AG04449 (cell line): ENCODE results near the gene STX16.

Source experiments
- CTCF ChIA-PET: fragments of 350-600 bp; formaldehyde crosslinking; extraction: SDS; loops from one replicate; lab custom pipeline; 2021; ENCODE audit warnings: antibody characterized with exemption; lab: Yijun Ruan, JAX
- POLR2A ChIA-PET: fragments of 400-600, 350-600 bp; formaldehyde crosslinking; extraction: SDS; loops from one replicate; lab custom pipeline; 2020; ENCODE audit warnings: antibody characterized with exemption, inconsistent platforms; lab: Yijun Ruan, JAX
- DNase-seq: peaks from one replicate; pipeline ENCODE4 v3.0.0-alpha.2; 2010; ENCODE audit warnings: low read depth, low spot score
- H3K4me3 ChIP-seq: 2 replicates; pipeline ENCODE4 v1.5.1; 2011; ENCODE audit warnings: low read depth, mild to moderate bottlenecking, control low read depth, low read length
- TF ChIP-seq, protein P1 (sequence below): IDR thresholded peaks from one replicate; pipeline ENCODE4 v1.5.1; 2011; ENCODE audit warnings: mild to moderate bottlenecking, moderate library complexity, low read length, control low read depth, inconsistent platforms; ENCODE audit not compliant: insufficient read depth; ENCODE audit errors: missing control alignments

STX16 gene

GRCh38 chr20:58657262-58657661 is 6.2 kb downstream of the STX16 start:
- TF ChIP-seq, protein P1, sequence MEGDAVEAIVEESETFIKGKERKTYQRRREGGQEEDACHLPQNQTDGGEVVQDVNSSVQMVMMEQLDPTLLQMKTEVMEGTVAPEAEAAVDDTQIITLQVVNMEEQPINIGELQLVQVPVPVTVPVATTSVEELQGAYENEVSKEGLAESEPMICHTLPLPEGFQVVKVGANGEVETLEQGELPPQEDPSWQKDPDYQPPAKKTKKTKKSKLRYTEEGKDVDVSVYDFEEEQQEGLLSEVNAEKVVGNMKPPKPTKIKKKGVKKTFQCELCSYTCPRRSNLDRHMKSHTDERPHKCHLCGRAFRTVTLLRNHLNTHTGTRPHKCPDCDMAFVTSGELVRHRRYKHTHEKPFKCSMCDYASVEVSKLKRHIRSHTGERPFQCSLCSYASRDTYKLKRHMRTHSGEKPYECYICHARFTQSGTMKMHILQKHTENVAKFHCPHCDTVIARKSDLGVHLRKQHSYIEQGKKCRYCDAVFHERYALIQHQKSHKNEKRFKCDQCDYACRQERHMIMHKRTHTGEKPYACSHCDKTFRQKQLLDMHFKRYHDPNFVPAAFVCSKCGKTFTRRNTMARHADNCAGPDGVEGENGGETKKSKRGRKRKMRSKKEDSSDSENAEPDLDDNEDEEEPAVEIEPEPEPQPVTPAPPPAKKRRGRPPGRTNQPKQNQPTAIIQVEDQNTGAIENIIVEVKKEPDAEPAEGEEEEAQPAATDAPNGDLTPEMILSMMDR: no peak
- no peak overlapping the region for H3K4me3 ChIP-seq
- POLR2A ChIA-PET: no interaction called here
- no peak for DNase-seq
- CTCF ChIA-PET: interaction anchor here (1.0 to 3.7 kb wide), 5 partner anchors 14 to 423 kb away, joined by 3 to 14 read pairs (median 4); no protein-coding TSS in a partner anchor

DNA sequence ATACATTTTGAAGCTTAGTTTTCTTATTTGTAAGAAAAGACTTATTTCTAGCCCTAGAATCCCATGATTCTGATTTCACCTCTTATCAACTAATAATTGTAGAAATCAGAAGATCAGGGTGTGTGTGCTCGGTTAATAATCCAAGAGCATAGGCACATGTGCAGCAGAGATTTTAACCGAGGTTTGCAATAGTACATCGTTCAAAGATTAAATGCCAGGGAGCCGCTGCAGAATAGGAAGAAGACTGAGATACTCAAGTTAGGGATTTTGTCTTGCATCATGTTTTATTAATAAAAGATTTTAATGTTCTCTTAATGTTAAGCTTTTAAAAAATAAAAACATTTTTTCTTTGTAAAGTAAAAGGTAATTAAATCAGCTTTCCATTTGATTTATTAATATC is 6.9 kb downstream of the STX16 start:
- ChIA-PET POLR2A (no interaction called here), CTCF (interaction anchor here (1.0 to 3.7 kb wide), 5 partner anchors 19 to 424 kb away, joined by 3 to 14 read pairs (median 3); no protein-coding TSS in a partner anchor)
- no peak for DNase-seq
- TF ChIP-seq, protein P1: no peak
- no peak overlapping the region for H3K4me3 ChIP-seq

GRCh38 chr20:58658760-58659159 is 7.7 kb downstream of the STX16 start:
- DNase-seq: no peak
- TF ChIP-seq, protein P1: no peak
- CTCF ChIA-PET: interaction anchor here (1.0 to 3.7 kb wide), 9 partner anchors 8 to 797 kb away, joined by 3 to 14 read pairs (median 4); partner anchors contain the start of gene STX16
- no peak overlapping the region for H3K4me3 ChIP-seq
- POLR2A ChIA-PET: interaction anchor here (0.9 kb wide), 1 partner anchor 8 kb away, joined by 4 read pairs; the partner anchor contains the start of gene STX16

DNA sequence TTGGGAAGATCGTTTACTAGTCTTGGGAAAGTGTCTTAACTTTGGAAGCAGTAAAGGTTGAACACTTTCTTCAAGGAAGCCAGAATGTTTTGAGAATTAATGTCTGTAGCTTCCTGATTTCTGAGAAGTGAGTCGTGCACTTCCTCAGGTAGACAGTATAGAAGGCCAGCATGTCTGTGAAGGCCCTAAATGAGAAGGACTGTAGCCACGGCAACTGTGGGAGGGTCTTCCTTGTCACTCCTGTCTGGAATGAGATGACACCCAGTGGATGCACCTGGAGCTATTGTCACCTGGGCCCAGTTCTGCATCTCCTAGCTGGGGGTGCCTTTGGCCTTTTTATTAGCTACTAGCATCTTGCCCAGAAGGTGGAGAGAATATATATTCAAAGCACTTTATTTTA is 8.8 kb downstream of the STX16 start:
- DNase-seq: no peak
- POLR2A ChIA-PET: interaction anchor here (0.6 to 0.9 kb wide), 2 partner anchors 9 to 485 kb away, joined by 3 to 4 read pairs; partner anchors contain the start of gene STX16
- TF ChIP-seq, protein P1: no peak
- CTCF ChIA-PET: interaction anchor here (1.0 to 3.7 kb wide), 8 partner anchors 9 to 796 kb away, joined by 3 to 14 read pairs (median 4); partner anchors contain the start of gene STX16
- no peak overlapping the region for H3K4me3 ChIP-seq

DNA sequence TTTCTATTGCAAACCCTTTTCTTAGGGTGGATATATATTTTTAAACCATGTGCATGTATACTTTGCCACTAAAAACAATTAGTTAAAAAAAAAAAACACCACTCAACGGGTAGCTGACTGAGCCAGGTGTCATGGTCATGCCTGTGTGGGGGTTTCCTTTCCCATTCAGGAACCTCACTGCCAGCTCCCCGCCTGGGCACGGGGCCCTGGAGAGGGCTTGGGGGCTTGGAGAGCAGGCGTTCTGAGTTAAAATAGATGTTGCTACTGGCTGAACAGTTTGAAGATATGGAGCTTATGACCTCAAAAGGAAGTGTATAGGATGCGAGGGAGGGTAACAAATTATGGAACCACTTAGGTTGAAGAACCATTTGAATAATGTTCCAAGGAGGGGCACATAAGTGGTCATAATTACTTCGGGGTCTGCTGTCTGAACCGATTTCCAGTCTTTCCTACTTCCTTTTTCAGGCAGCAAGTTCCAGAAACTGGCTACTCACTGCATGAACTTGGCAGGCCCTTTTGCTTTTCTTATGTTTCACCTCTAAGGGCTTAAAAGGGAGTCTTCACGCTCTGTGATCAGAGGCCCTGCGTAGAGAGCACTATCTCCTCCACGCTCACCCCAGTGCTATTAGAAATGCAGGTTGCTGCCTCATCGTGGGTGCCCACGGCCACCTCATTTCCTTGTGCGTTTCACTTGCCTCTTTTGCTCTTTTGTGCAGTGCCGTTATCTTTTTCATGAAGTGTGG is 9.9 kb downstream of the STX16 start:
- CTCF ChIA-PET: no interaction called here

More for the DNA sequence above, 9.9 kb downstream of the STX16 start:
- POLR2A ChIA-PET: no interaction called here
- TF ChIP-seq, protein P1: no peak
- no peak overlapping the region for H3K4me3 ChIP-seq
- no peak for DNase-seq
